Activated CD4-positive, alpha-beta T cell treated with anti-CD3 and anti-CD28 coated beads, Interleukin-2, amount 50 U/mL, for 4 hours (primary cell): ENCODE results near the gene ZNF597.
A peak's percentile ranks its signal among the peaks of the same experiment; 100 is the strongest.

ENCODE experiments used
- DNase-seq, 2 experiments: peaks; one replicate each; pipeline ENCODE4 v3.0.0-alpha.2; 2020

The ZNF597 gene

DNA sequence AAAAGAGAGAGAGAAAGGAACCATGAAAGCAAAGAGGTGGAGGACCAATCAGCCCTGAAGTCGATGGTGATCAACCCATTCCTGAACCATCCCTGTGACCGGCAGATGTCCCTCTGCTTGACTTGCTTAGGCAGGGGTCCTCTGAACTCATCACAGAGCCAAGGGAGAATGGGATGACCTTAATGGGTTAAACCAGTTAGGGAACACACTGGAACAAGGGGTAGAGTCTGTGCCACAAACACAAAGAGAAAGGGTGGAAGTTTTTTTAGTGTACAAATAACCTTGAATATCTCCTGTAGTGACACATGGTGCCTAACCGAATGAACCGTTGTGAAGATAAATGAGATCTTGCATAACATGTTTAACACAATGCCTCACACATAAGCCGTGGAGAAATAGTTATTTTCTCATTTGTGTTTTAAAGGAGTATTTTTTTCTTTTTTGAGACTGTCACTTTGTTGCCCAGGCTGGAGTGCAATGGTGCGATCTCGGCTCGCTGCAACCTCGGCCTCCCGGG is 11.4 kb upstream of the ZNF597 start:
- DNase-seq, result no peak

DNA sequence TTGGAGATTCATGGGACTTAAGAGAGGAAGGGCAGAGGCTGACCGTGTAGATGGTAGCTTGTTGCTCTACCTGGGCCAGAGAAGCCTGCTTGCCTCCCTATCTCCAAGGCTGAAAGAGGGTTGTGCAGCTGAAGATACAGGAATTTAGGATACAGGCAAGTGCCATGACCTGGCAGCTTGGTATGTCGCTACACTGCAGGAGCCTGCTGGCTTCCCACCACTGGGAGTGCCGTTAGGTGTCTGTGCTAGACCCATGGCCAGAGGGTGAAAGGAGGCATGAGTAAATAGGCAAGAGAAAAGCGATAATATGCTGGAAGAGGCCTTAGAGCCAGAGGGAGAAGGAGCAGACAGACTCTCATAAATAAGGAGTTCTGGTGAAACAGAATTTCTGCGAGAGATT is 10.8 kb upstream of the ZNF597 start:
- DNase-seq, result no peak

DNA sequence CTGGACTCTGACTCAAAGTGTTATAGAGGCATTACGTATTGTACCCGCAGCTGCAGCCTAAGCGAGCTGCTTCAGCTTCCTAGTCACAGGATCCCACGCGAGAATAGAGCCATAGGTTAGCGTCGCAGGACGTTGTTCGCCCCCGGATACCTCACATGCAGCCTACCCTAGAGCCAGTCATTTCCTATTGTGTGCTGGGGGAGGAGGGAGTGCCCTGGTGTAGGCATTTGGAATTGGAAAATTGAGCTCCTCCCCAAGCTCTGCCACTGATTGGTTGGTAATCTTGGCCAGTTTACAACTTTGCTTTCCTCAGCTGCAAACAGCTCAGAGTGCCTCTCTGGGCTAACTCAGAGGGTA is 706 bp upstream of the ZNF597 start:
- peak; percentile 31 to 34 for DNase-seq

DNA sequence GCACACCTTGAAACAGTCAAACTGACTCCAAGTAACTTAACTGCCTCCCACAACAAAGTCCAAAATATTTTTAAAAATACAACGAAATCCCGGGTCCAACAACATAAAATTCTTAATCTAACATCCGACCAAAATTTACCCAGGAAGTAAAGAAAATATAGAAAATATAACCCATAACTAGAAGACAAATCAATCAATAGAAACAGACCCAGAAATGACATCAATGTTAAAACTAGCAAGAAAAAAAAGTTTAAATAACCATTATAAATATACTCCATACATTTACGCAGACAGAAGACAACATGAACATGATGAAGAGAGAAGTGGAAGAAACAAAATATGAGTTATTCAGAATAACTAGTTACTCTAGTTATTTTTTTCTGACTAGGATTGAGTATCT is 3.7 kb downstream of the ZNF597 start:
- DNase-seq, result no peak

DNA sequence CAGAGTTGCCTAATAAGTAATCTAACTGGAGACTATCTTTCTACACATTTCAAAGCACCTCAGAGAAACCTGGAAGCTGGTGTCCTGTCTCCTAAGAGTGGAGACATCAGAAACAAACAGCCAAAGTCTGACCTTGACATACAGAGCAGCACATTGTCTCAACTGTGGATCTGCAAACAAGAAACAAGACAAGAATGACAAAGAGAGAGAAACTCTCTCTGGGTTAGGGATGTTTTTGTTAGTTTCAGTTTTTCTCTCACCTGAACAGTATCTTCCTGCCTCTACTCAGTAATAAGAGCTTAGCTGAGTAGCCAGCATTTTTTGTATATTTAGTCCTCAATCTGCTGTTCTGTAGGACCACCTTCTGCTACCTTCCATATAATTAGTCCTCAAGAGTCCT is 8.9 kb downstream of the ZNF597 start:
- no peak for DNase-seq

DNA sequence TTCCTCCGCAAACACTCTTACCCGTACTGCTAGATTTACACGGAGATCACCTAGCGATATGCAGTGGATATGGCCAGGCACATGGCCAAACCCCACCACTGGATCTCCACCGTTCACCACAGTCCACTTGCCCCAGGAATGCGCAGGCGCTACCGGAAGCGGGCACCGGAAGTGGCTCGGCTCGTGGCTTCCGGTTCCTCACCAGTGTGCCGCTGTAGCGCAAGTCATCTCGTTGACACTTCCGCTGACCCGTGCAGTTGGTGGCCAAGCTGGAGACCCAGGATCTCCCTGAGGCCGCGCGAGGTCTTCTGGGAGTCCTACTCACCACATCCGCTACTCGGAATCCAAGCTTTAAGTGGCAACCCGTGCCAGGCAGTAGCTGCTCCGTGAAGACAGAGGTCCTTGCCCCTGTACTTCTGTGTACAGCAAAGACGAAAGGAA is 11.5 kb downstream of the ZNF597 start:
- DNase-seq, result peak in 1 of 2 experiments; percentile 13

DNA sequence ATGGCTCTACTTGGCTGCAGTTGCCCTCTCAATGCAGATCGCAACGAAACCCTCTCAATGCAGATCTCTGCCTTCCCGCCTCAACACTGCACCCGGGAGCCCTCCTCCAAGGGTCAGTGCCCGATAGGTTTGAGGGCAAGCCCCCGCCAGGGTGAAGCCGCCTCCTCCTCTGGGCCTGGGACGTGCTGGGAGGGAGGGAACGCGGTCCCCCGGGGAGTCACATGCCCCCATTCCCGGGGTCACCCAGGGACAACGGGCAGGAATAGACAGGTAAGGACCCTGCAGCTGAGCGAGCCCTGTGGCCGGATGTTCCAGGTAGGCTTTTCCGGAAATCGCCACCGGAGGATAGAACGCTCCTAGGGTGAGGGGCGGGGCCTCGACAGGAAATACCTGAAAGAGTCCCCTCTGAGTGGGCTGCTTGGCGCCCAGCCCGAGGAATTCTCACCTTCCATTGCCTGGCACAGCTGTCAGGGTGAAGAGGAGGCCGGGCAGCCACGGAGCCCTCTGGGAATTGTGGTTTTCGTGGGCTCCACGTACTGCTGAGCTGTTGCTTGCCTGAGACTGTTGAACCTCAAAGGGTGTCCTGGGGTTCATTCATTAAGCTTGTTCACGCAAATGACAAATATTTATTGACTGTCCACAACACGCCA is 29.4 kb downstream of the ZNF597 start:
- DNase-seq, result no peak

DNA sequence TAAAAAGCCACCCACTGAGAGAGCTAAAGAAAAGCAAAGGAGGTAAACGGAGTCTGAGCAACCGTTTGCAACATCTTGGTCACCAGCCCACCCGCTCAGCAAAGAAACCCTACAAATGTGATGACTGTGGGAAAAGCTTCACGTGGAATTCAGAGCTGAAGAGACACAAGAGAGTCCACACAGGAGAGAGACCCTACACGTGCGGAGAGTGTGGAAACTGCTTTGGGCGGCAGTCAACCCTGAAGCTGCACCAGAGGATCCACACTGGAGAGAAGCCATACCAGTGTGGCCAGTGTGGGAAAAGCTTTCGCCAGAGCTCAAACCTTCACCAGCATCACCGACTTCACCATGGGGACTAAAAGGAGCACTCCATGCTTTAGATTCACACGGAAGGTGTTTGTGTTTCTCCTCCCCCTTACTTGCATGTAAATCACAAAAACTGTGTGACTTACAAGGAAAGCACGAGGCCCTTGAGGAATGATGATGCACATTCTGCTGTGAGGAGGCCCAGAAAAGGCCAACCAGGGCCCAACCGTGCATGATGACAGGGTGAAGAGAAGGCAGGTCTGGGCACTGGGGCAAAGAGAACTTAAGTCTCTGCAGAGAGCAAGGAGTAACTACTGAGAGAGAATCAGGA is 34.6 kb downstream of the ZNF597 start:
- no peak for DNase-seq

DNA sequence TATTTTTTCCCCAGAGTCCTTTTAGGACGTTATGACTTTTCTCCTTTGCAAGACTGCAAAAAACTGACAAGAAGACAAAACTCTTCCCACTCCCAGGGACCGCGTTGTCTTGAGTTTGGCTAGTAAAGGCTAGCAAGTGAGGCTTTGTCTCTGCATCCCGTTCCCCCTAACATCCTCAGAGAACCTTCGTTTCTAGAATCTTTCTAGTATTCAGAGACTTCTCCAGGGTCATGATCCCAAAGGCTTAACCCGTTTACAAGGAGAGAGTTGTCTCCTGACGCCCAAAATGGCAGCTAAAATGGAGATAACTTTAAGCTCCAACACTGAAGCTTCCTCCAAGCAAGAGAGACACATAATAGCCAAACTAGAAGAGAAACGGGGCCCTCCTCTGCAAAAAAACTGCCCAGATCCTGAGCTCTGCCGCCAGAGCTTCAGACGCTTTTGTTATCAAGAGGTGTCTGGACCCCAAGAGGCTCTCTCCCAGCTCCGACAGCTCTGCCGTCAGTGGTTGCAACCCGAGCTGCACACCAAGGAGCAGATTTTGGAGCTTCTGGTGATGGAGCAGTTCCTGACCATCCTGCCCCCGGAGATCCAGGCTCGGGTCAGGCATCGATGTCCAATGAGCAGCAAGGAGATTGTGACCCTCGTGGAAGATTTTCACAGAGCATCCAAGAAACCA is 41.4 kb downstream of the ZNF597 start:
- DNase-seq, result no peak

DNA sequence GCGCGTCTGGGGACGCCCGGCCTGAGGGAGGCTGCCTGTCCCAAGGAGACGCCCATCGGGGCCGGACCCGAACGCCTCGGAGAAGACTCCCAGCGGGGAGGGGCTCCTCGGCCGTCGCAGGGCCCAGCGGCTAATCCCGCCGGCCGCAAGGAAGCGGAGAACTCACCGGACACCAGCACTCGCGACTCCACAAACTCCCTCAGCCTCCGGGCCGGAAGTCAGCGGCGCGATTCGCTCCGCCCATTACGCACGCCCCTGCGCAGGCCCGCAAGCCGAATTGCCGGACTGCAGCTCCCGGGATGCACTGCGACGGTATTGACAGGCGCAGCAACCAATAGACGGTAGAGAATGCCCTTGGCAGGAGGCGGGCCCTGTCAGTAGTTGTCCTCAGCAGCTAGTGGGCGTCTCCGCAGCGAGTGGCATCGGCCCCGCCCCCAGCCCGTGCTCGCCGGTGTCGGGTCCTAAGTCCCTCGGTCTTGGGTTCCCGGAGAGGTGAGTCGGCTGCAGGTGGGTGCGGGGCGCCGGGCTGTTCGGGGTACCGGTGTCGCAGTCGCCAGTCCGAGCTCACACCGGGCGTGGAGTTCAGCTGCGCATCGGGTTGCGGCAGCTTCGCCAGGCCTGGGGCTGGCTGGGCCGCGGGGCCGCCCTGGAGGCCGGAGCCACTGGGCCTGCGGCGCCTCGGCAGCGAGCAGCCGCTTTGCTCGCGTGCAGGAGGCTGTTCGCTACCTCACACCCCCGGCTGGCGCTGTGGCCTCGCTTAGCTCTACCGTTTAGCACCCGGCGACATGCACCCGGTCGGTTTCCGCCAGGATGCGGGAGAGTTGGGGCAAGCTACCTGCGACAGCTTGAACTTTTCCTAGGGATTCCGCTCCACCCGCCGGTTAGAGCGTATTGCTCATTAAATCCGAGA is 42.3 kb downstream of the ZNF597 start, which contains the start of the genes ZNF174 and ZSCAN32:
ZNF174 (plus strand) TSS at position 437 of the 910 bp plus-strand sequence. CDS start 790 bp downstream, outside the sequence.
ZSCAN32 (minus strand) TSS at position 226 of the 910 bp plus-strand sequence. CDS start 3,447 bp downstream, outside the sequence.
- DNase-seq, result peak; percentile 97 to 98

DNA sequence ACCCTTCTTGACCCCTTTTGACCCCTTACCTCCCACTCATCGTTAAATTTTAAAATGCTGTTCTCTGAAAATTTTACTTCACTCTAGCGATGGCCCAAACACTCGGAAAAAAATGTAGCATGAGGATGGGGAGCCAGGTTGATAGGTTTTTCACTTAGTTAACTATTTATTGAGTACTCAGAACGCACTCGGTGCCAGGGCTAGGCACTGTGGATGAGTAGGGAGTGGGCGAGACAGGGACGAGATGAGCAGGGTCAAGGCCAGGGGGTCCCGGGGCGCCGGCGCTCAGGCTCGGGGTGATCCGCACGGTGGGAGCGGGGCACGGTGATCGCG is 42.9 kb downstream of the ZNF597 start:
- DNase-seq, result no peak

DNA sequence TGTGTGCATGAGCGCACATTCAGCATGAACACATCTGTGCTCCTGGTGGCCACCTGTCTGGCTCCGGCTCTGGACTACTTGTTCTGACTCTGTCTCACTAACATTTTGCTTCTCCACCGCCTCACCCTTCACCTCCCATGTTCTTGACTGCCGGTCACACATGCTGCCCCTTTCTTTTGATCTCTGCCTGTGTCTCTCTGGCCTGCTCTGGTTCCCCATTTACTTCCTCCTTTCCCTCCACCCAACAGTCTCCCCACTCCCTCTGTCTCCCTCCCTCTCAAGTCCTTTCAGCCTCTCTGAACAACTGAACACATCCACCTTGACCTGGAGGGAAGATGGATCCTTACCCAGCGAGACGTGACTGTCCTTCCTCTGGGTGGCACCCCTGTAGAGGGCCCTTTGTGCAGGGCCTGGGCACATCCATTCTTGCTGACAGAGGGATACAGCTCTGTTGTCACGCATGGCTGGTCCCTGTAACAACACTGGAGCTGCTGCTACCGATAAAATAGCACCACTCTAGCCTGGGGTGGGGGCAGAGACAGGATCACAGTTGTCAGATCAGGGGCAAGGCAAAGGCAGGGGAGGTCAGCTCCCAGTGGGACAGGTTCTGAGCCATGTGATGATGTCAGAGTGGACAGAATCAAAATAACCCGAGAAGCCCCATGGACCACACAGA is 53.5 kb downstream of the ZNF597 start:
- DNase-seq, result no peak

DNA sequence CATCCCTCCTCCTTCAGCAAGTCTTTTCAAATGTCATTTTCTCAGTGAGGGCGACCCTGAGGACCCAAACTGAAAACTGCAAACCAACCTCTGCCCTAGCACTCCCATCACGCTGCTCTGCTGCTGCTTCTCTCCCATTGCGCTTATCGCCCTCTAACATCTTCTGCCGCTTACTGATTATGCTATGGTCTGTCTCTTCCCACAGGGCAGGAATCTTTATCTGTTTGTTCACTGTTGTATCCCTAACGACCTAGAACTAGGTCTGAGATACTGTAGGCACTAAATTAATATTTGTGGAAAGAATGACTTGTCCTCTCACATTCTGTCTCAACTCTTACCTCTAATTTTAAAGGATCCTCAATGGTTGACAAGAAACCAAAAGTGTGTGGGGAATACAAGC is 55.0 kb downstream of the ZNF597 start:
- DNase-seq, result no peak

DNA sequence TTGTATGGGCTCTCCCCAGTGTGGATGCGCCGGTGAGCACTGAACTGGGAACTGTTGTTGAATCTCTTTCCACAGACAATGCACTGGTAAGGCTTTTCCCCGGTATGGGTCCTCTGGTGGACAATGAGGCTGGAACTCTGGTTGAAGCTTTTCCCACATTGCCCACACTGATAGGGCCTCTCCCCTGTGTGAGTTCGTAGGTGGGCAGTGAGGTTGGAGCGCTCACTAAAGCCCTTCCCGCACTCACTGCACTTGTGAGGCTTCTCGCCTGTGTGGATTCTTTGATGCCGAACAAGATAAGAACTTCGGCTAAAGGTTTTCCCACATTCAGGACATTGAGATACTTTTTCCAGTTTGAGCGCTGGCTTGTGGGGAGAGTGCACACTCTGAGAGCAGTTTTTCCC is 60.3 kb downstream of the ZNF597 start:
- no peak for DNase-seq
